NCI-H1105 treated with DMSO at 0.1 percent for 48 hours (cell line): ENCODE measurements around the gene KLC1.
"Not testable (repeated sequence)": the region's sequence is repeated elsewhere in the genome, so short reads cannot be mapped to it uniquely, and the experiment has no call there.

Source experiments
- DNase-seq: peaks from one replicate; lab custom pipeline; 2025; lab: John Stamatoyannopoulos, UW

KLC1 gene

DNA sequence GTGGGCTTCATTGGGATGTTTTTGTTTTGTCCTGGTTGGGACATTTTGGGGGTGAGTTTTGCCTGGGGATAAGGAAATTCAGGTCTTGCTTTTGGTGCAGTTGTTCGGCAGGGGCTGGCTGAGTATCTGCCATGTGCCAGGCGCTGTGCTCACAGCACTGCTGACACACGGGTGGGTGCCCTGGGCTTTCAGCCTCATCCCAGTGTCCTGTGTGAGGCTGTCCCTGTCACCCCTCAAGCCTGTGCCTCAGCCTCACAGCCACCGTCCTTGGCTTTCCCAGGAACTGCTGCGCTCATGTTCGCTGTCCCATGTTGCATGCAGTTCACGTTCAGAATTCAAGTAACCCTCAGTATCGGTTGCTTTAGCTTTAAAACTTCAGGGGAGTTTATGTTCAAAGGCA, 61.3 kb downstream of the KLC1 start:
- no peak for DNase-seq

DNA sequence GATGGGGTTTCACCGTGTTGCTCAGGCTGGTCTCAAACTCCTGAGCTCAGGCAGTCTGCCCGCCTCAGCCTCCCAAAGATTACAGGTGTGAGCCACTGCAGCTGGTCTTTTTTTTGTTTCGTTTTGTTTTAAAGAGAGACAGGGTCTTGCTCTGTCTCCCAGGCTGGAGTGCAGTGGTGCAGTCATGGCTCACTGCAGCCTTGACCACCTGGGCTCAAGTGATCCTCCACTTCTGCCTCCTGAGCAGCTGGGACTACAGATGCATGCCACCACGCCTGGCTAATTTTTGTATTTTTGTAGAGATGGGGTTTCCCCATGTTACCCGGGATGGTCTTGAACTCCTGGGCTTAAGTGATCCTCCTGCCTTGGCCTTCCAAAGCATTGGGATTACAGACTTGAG, 62.6 kb downstream of the KLC1 start:
- not testable (repeated sequence) for DNase-seq

DNA sequence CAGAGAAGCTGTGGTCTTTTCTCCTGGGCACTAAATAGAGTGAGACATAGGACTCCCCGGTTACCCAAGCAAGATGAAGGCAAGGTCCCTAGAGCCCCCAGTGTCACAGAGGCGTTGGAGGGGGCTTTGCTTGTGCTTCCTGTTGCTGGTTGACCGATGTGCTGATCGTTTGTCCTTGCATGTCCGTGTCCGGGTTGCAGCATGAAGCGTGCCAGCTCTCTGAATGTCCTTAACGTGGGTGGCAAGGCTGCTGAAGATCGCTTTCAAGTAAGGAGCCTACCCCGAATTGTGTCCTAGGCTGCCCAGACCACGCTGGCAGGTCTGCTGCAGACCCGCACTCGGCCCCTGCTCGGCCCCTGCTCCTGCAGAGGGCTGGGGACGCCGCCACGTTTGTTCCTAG, 63.1 kb downstream of the KLC1 start:
- no peak for DNase-seq

DNA sequence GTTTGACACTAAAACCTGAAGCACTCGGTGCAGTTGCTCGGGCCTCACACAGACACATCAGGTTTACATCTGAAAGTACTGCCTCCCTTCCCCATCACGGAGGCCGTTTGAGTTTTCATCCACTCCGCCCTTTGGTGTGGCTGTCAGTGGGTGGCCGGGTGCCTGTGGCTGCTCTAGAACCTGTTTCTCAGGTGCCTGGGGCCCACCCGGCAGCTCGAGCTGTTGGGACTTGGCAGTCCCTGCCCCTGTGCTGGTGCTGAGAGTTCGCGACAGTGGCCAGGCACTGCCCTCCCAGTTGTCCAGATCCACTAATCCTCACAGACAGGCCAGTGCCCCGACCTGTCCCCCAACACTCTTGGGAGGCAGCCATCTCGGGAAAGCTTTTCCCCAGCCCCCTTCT, 63.9 kb downstream of the KLC1 start:
- DNase-seq = no peak

DNA sequence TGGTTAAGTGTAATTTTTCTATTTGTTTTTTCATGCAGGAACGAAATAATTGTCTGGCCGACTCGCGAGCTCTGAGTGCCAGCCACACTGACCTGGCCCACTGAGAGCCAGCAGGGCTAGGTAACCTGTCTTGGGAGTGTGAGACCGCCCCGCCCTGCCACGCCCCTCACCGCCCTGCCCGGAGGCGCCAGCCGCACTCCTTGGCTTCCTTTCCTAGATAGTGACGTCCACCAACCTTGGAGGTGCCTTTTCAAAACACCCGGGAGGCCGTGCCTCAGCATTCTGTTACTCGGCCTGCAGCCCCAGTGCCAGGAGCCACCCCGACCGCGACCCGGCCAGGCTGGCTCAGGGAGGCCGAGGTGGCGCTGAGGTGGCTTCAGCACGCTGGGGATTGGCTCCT, 64.5 kb downstream of the KLC1 start:
- DNase-seq = no peak

DNA sequence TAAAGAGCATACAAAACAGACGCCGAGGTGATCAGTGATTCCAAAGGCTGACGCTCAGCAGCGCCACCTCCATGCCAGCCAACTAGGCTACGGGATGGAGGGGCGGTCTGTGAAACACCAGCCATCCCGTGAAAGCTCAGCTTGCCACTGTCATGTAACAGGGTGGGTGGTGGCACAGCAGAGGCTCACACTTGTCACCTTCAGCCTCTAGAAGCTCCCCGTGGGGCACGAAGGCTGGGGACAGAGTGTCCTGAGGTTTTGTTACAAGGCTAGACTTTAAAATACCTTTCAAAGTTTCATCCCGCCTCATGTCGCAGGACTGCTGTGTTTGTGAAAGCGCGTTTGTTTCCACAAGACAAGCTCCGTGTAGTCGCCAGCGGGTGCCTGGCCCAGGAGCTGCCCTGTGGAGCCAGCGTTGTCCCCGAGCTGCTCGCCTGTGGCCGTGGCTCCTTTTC, 65.6 kb downstream of the KLC1 start:
- DNase-seq = no peak

DNA sequence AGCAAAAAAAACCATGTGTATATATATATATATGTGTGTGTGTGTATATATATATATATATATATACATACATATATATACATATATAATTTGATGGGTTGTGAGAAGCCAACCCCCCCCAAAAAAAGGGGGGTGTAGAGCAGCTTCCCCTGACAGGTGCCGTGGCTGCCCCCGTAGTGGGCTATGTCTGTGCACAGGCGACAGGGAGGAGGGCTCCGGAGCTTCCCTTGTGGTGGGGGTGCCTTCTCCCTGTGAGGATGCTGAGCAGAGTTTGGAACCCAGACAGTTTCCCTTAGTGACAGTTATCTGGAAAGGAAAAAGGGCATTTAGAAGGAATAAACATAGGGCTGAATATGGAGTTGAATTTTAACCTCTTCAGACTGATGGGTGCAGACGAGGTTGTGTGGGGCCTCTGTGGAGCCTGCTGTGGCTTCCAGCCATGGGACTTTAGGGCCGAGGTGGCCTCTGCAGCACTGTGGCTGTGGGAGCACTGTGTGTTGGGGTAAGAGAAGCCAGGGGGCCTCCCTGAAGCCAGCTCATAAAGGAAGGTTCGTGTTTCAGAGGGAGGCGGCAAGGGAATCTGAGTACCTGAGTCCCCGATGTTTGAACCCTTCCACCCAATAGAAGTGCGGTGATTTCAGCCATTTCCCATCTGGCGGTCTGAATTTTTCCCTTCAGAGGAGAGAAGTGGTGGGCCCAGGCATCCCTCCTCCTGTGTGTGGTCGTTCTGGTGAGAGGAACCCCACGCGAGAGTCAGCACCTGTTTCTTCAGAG, 66.5 kb downstream of the KLC1 start:
- DNase-seq = no peak

DNA sequence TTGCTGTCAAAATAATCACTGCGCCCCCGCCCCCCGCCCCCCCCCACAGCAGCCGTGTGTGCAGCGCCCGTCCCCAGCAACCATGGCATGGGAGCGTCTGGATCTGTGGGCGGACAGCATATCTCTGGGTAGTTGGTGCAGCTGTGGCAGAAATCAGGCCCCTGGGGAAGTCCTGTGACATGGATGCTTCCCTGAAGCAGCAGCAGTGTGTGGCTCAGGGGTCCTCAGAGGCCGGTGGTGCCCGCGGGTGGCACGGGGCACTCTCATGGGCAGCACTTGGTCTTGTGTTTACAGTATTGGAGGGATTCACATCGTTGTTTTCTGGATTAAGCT, 67.0 kb downstream of the KLC1 start:
- no peak for DNase-seq

DNA sequence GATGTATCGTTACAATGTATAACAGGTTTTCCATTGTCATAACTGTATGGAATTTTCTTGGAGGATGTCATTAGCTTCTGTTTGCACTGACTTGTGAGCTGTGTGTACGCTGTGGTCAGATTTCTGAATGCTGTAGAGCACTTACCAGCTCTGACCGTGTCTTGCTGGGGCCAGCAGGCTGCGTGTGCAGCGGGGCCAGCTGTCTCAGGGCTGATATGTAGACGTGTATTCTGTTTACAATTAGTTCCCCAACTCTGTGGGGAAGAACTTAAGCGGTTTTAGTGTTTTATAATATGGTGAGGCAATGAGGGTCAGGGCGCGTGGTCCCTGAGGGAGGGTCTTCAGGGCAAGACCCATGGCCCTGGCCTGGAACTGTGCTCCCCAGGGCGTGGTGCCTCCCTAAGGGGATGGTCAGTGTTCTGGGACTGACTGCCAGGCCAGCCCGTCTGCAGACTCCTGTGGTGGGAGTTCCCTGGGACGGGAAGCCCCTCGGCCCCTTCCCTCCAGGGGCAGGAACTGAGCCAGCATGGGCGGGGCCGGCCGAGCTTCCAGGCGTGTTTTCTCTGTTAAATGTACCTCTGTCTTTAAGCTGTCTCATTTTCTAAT, 67.6 kb downstream of the KLC1 start:
- no peak for DNase-seq

DNA sequence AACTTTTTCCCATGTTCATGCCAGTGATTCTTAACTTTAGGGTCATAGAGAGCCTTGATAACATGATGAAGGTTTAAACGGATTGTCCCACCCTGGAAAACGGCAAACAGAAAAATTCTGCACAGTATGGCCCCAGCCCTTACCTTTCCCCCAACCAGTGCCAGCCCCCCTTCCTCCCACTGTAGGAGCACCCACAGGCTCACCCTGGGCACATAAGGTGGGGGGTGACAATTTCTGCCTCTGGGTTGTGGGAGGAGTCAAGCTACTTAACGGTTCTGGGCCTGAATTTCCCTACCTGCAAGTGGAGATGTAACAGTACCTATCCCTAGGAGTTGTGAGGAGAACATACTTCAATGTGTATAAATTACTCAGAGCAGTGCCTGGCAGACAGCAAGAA, 68.2 kb downstream of the KLC1 start:
- DNase-seq = no peak

DNA sequence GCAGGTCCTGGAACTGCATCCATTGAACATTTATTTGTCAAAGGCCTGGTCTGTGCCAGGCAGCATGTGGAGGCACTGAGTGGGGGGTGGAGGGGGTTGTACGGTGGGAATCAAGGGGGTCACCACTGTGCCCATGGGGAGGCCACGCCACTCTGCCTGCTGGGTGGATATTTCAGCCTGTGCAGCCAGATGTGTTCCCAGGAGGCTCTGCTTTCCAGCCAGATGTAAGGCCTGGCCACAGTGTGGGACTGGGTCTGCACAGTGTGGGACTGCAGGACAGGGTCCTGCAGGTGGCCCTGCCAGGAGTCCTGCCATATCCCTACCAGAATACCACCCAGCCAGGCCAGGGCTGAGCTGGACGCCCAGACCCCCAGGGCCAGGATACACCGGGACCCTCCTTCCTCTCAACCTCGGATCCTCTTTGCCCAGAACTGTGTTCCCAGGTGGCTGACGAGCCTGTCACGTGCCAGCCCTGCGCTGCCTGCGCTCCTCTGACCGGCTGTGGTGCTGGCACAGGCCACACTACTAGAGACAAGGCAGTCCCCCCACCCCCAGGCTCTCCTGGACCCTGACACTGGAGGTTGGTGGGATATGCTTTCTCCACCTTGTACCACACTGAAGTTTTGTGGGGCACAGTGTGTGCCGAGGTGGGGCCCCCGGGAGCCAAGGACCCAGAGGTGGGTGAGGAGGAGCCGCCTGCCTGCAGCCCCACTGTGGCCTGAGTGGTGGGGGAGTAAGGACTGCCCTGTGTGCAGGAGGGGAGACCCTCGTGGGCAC, 68.8 kb downstream of the KLC1 start:
- DNase-seq = no peak

DNA sequence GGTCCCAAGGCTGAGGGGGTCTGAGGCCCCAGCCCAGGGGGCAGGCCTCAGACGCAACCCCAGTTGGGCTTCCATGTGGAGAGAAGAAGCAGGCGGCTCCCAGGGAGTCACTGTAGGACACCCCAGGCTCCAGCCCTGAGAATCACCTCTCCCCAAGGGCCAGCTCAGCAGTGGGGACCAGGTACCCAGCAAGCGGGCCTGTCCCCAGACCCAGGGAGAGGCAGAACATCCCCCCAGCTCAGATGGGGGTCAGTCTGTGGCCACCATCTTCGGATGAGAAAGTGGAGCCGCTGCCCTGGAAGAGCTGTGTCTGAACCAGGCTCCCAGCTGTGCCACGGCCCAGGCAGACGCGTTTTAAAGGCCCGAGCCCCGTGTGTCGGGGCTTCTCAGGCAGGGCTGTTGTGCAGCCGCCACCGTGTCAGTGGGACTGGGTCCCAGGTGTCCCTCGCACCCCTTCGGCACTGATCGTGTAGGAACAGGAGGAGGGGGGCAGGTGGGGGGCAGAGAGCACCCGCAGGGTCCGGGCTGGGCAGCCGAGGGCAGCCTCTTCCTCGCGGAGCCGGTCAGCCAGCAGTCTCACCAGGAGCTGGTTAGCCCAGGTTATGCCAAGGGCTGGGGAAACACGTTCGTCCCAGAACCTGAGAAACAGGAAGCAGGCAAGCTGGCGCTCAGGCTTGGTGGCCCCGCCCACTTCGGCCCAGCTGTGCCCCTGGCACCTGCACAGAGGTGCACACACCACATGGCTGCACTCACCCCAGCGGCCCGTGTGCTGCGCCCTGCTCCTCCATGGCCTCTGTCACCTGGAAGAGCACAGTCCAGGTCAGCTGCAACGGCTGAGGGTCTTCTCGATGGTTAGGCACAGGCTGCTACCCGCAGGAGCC, 69.6 kb downstream of the KLC1 start:
- DNase-seq = no peak

DNA sequence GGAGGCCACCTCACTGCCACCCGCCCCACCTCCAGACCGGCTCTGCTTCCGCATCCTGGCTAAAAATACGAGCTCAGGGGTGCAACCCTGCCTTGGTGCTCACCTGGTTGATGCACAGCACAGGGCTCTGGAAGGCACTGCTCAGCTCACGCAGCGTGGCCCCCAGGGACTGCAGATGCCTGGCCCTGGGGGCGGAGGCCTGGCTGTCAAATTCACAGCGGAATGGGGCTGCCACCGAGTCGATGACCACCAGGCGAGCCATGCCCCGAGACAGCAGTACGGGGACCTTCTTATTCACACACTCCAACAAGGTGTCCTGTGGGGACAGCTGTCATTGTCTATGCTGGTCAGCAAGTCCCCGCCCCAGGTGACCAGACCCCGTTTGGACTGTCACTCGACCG, 70.2 kb downstream of the KLC1 start:
- DNase-seq = no peak

DNA sequence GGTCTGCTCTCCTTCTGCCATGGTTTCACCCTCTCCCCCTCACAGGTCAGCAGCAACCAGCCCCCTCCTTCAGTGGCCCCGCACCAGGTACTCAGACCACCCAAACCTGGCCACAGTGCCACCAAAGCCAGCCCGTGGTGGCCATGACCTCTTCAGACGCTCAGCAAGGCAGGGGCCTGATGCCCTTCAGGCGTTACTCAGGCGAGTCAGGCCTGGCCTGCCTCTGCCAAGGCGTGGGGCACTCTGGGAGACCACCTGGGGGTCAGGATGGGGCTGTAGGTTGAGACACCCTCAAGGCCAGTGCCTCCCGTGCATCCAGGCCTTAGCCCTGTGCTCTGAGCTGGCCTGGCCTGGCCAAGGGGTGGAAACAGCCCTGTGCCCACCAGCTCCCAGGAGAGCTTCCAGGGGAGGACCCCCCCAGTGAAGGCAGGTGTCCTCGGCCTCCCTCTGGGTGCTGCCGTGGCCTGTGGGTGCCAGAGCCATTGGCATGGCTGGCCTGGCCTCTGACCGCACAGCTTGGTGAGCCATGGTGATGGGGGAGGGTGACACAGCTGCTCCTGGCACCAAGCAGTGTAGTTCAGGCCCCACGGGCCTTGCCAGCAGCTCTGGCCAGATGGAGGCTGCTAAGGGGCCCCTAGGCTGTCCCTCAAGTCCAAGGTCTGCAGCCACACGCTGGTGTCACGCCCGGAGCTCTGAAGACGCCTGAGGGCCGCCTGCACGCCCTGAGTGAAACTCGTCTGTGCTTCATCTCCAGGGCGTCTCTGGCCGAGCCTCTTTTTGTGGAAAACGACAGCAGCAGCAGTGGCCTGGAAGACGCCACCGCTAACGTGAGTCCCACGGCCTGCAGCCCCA, 71.1 kb downstream of the KLC1 start:
- DNase-seq = no peak

DNA sequence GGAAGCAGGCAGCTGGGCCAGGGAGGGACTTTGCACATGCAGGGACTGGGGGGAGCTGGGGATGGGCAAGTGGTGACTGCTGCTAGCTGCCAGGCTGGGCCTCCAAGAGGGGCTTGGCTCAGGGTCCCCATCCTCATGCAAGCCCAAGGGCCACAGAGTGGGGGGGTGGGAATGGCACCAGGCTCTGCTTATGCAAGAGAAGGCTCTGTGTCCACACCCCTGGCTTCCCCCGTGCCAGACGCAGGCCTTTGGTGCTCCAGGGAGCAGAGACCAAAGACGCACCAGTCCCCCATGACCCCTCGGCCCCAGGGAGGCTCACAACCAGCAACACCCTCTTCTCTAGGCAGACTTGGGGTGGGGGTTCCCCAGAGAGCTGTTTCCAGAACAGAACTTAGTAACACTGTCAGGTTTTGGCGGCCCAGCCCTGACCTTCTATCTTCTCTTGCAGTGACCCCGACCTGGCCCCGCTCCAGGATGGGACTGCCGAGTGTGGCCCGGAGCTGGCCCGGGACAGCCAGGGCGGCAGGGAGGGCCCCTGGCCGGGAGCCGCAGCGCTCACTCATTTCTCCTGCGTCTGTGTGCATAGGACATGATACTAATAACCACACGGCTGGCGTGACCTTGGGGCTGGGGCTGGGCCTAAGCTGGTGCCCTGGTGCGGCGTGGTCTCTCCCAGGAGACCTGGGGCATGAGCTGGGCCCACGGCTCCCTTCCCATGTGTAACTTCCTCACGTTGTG, 71.9 kb downstream of the KLC1 start:
- no peak for DNase-seq

DNA sequence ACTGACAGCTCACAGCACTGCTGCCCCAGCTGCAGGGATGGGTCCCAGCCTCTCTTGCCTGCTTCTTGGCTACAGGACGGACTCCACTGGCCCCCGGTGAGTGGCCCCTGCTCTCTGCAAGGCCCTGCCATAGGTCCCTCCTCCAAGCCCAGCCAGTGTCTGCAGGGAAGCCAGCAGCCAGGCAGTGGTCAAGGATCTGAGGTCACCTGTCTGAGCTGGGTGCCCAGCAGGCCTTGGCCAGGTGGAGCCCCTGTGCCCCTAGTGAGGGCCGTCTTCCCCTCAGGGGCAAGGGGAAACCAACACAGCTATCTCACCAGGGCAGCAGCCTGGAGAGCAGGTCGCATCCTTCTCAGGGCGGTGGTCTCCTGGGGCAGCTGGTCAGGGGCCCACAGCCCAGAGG, 73.1 kb downstream of the KLC1 start:
- DNase-seq = no peak

DNA sequence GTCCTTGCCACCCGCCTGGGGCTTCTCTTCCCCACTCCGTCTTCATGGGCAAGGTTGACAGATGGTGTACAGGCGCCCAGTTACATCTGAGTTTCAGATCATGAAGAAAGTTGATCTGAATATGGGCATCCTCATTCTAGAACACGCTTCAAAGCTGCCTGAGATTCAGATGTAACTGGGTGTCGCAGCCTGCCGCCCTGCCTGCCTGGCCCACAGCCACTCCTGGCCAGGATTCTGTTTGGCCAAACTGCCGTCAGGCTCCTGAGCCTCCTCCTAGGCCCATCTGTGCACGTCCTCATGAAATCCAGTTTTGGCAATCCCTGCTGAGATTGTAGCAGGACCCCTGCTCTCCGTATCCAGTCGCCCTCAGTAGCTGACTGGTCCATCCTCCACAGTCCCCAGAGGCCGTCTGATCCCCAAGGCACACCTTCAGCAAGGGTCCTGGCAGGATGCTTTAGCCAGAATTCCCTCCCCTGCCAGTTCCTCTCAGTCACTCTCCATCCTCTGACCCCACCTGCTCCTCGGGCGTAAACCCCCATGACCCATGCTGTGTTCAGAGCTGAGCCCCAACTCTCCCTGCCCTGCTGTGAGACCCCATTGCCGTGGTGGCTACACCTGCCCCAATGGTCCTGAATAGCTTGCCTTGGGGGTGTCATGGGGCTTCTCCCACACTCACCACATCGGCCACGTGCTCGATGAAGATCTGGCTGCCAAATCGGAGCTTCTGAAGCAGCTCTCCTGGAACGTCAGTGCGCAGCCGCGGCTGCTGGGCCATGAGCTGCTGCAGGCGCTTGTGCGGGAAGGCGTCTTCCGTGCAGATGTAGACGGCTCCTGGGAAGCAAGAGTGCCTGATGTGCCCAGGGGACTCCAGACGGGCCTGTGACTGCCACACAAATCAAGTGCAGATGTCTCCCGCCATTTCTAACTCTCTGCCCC, 73.8 kb downstream of the KLC1 start:
- no peak for DNase-seq

DNA sequence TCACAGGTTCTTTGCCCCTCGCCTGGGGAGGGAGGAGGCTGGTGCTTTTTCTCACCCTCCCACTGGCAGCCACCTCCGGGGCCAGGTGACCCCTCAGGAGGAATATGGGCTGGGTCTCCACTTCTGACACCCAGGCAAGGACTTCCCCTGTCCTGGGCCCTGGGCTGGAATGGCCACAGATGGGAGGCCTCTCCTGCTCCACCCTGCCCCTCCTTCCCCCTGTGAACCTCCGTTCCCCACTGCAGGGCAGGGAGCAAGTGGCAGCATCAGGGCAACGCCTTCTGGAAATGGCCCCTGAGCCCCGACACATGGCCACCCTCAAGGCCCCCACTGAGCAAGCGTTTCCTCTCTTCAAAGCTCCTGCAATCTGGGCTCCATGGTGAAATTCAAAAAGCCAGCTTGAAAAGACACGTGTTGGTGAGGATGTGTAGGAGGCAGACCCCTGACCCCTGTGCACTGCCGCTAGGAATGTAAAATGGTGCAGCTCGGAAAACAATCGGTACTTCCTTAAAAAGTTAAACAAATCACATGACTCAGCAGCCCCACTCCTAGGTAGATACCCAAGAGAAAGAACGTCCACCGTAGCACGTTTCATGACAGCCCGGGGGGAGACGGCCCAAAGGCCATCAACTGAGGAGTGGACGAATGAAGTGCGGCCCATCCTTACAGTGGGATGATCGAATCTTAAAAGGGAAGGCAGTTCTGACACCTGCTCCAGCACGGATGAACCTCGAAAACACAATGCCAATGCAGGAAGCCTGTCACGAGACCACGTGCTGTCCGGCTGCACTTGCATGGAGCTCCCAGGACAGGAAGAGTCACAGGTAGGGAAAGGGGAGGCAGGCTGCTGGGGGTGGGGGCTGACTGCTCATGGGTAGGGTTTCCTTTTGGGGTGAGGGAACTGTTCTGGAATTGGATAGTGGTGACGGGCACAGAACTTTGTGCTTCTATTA, 74.7 kb downstream of the KLC1 start:
- no peak for DNase-seq
